Erythroblast (primary cell): ENCODE measurements around the gene SERPINA5.

ENCODE experiments used
- DNase-seq, 2 experiments: peaks; one replicate each; lab custom pipeline; 2025; lab: John Stamatoyannopoulos, UW
- GATA1 ChIP-seq: IDR thresholded peaks from 2 replicates; pipeline ENCODE4 v1.6.1; 2011; ENCODE audit warnings: low read depth, mild to moderate bottlenecking, control low read depth, low read length, moderate library complexity
- POLR2A ChIP-seq: IDR thresholded peaks from 2 replicates; pipeline ENCODE4 v1.6.1; 2011; ENCODE audit warnings: mild to moderate bottlenecking, low read length

SERPINA5 gene

DNA sequence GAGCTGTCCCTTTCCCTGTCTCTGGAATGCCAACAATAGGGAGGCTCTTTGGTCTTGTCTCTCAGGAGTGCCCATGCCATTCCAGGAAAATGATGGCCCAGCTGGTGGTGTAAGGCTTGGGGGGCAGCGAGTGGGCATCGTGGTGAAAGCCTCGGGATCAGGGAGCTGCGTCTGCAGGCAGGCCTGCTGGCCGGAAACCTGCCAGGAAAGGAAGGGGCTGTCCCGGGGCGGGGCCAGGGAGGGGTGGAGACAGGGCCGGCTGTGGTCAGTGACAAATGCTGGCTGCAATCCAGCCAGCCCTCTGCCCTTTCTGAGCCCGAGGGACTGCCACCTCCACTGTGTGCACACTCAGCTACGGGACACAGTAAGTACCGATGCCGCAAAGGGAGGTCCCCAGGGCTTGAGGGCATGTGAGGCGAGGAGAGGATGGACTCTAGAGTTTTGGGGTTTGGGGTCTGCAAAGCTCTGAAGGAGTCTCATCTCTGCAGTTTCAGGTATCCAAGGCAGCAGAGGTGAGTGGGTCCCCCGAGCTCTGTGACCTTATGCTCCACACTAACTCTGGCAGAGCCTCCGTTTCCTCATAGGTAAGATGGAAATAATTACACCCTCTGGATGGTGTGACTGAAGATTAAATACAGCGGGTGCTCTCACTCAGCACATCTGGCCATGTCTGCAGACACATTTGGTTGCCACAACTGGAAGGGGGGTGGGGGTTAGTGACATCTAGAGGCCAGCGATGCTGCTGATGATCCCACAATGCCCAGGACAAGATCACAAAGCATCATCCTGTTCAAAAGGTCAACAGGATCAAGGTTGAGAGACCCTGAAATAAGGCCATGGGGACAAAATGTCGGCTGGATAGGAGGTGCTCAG is at the start of gene SERPINA5:
Gene SERPINA5, plus strand, starts transcription at position 300 of the 873 bp plus-strand sequence. CDS start 5,937 bp downstream, outside the sequence.
- no peak for TF ChIP-seq POLR2A
- TF ChIP-seq GATA1 = no peak
- DNase-seq = no peak

GRCh38 chr14:94532447-94532846 is 48.8 kb upstream of the SERPINA5 start:
- no peak for DNase-seq

DNA sequence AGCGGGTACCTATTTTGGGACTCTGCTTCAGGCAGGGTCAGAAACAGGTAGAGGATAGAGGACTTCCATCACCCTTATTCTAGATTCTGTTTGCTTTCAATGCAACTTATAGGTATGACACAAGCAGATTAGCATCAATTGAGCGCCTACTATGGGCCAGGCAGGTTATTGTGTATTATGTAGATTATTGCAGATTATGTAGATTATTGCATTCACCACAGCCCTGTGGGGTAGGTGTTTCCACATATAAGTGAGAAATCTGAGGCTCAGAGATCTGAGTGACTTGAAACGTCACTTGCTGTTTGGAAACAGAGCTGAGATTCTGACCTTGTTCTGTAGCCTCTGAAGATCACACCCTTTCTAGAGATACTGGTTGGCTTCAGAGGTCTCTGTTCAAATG is 45.7 kb upstream of the SERPINA5 start:
- no peak for DNase-seq
- TF ChIP-seq GATA1 (no peak), POLR2A (no peak)

More at GRCh38 chr14:94532447-94532846, 48.8 kb upstream of the SERPINA5 start:
- TF ChIP-seq GATA1 (no peak), POLR2A (no peak)

DNA sequence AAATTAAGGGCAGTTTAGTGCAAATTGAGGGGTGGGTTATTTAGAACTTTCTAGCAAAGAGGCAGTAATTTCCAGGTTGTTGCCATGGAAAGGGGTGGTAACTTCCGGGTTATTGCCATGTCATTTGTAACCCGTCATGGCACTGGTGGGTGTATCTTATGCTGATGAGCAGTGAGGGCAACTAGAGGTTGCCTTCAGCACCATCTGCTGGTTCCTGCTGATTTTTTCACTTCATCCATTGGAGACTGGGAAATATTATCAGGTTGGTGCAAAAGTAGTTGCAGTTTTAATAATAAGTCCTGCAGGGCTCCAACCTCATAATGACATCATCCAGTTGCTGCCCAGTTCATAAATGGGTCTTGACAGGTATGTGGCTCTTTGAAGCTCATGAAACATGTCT is 44.4 kb upstream of the SERPINA5 start:
- DNase-seq = no peak
- TF ChIP-seq POLR2A (no peak), GATA1 (no peak)

GRCh38 chr14:94538070-94538740 is 43.0 kb upstream of the SERPINA5 start:
- no peak for TF ChIP-seq POLR2A
- no peak for DNase-seq

- DNase-seq = no peak
- TF ChIP-seq POLR2A (no peak), GATA1 (no peak)
Measured at GRCh38 chr14:94539181-94539580, 42.0 kb upstream of the SERPINA5 start.

GRCh38 chr14:94540031-94540794 is 41.0 kb upstream of the SERPINA5 start:
- TF ChIP-seq GATA1 (no peak), POLR2A (no peak)
- DNase-seq = no peak

DNA sequence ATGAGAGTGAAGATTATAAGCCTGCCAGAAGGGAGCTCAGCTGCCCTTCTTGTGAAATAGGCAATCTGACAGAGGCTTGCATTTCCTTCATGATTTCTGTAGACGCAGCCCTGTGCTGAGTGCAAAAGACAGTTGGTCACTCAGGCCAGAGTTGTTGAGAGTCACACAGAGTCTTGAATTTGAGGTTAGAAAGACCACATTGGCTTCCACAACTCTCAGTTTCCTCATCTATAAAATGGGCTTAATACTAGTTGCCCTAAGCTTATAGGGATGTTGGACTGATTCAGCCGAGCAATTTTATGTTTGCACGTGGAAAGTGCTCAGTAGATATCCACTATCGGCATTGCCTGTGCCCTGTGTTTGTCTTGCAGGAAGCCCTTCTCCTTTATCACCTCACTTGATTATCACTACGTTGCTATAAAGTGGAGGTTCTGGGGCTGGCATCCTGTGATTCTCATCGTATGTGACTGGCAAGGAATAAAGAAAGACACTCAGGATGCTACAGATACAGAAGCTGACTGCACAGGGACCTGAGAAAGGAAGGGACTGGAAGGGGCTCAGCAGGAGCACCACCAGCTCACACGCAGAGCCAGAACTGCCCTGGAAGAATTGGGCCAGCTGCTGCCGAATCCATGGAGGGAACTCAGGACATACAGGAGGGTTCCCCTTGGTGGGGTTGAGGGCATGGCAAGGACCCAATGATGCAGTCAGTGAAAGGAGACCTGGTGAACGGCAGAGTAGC is 39.8 kb upstream of the SERPINA5 start:
- TF ChIP-seq POLR2A (no peak), GATA1 (no peak)
- no peak for DNase-seq

DNA sequence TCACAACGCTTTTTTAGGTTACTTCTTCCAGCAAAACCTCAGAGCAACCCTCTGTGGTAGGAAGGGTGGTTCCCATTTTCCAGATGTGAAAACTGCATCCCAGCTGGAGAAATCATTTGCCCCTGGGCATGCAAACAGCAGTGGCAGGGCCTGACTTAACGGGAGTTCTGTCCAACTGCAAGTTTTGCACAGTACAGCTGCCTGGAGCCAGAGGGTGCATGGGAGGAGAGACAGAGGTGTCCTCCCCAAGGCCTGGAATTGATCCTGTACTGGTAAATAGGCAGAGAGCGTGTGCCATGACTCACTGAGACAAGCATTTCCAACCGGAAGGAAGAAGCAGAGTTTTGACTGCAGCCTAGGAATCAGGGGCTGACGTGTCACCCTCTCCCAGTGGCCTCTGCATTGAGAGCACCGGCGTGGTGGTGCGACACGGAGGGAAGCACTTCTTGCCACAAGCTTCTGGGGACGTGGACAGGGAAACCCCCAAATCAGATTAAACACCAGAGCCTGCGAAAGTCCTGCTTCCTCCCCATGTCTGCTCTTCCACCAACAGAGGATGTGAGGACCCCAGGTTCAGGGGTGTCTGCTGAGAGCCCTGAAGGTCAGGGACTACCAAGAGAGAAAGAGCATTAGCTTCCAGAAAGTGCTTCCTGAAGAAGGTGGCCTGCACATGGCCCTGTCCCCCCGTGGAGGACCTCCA is 39.0 kb upstream of the SERPINA5 start:
- TF ChIP-seq POLR2A (no peak), GATA1 (no peak)
- no peak for DNase-seq

DNA sequence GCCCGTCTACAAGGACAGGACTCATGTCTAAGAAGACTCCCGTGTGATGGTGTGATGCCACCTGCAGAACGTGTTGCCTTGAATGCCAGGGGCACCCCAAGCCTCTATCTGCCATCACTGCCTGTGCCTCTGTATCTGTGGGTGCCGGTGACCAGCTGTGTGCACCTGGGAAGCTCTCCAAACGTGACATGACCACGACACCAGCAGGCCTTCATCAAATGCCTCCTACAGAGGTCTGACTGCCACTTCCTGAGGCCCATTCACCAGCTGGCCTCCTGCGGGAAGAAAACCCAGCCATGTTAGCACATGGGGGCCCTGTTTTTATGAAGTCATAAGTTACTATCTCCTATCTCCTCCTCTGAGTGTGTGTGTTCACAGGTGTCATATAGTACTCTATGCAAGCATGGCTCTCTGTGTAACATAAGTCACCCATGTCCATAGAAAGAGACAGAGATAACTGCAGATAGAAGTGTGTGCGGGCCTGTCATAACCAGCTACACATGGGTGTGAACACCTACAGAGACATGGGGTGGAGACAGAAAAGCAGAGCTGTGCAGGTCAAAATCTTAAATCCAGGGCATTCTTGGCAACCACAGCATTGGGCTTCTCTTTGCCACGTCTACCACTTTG is 38.3 kb upstream of the SERPINA5 start:
- DNase-seq = no peak

DNA sequence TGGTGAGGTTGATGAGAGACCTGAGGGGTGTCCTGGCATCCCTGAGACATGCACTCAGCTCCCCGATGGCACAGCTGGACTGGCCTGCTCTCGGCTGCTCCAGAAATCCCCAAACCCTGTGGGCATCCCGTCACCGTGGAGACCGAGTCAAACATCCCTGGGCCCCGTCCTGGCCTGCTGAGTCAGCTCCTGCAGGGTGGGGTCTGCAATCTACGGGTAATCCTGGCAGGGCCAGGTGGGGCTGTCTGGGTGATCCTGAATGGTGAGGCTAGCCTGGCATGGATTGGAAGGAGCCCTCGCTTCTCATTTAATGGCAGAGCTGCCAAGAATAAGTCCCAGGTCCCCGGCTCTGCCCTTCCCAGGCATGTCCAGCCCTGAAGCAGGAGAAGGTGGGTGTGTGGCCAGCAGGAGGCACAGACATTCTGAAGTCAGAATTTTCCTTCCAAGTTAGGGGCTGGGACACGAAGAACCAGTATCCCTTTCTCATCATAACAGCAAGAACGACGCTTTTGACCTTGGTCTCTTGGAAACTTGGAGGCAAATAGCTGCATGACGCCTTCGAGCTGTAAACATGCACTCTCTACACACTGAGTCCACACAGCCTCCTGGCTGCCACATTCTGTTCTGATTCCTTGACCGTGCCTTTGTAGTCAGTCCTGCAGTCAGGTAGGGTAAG is 37.6 kb upstream of the SERPINA5 start:
- TF ChIP-seq GATA1 (no peak), POLR2A (no peak)
- no peak for DNase-seq

More for the DNA sequence above, 38.3 kb upstream of the SERPINA5 start:
- TF ChIP-seq POLR2A = no peak
- no peak for TF ChIP-seq GATA1

GRCh38 chr14:94544726-94545125 is 36.5 kb upstream of the SERPINA5 start:
- no peak for DNase-seq
- TF ChIP-seq POLR2A (no peak), GATA1 (no peak)
